Stimulated activated CD8-positive, alpha-beta memory T cell treated with anti-CD3 and anti-CD28 coated beads, Interleukin-12 subunit alpha, Interleukin-12 subunit beta, amount 100 ng/mL, for 24 hours (primary cell): ENCODE results near the gene HIP1R.

Experiments used
- DNase-seq: peaks from one replicate; pipeline ENCODE4 v3.0.0-alpha.2; 2020; ENCODE audit errors: extremely low read depth

The HIP1R gene

DNA sequence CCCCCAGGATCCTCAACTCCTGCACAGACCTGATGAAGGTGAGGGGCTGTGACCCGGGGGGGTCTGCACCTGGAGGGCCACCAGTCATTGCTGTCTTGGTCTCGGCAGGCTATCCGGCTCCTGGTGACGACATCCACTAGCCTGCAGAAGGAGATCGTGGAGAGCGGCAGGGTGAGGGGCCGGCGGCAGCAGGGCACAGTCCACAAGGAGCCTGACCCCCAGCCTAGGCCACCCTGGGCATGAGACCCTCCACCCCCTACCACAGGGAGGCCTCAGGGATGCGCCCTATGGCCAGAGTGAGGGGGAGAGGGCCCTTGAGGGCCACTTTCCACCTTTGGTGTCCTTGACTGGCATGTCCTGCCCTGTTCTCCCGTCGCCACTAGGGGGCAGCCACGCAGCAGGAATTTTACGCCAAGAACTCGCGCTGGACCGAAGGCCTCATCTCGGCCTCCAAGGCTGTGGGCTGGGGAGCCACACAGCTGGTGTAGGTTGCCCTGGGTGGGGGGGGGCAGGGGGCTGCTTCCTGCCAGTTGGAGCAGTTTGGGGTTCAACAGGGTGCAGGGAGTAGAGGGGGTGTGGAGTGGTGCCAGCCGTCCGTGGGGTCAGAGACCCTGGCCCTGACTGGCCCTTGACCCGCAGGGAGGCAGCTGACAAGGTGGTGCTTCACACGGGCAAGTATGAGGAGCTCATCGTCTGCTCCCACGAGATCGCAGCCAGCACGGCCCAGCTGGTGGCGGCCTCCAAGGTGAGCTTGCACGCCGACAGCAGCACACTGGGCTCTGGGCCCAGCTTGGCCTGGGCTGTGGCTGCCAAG, 25.0 kb downstream of the HIP1R start:
- DNase-seq = no peak

DNA sequence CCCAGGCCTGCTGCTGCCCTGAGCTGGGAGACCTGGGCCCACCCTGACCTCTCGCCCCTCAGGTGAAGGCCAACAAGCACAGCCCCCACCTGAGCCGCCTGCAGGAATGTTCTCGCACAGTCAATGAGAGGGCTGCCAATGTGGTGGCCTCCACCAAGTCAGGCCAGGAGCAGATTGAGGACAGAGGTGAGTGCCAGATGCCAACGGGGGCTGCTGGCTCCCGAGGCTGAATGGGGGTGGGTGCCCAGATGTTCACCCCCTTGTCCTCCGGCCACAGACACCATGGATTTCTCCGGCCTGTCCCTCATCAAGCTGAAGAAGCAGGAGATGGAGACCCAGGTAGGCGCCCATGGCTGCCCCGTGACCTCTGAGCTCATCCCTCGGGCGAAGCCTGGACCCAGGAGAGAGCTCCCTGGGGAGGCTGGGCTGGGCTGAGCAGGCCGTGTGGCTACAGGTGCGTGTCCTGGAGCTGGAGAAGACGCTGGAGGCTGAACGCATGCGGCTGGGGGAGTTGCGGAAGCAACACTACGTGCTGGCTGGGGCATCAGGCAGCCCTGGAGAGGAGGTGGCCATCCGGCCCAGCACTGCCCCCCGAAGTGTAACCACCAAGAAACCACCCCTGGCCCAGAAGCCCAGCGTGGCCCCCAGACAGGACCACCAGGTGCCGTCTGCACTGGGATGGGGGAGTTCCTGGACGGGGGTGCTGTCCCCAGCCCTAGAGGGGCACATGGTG, 25.8 kb downstream of the HIP1R start:
- no peak for DNase-seq

DNA sequence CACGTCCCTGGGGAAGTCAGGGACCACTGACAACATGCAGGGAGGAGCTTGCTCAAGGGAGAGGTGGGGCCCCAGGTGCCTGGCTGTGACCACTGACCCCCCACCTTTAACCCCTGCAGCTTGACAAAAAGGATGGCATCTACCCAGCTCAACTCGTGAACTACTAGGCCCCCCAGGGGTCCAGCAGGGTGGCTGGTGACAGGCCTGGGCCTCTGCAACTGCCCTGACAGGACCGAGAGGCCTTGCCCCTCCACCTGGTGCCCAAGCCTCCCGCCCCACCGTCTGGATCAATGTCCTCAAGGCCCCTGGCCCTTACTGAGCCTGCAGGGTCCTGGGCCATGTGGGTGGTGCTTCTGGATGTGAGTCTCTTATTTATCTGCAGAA, 26.3 kb downstream of the HIP1R start:
- no peak for DNase-seq

DNA sequence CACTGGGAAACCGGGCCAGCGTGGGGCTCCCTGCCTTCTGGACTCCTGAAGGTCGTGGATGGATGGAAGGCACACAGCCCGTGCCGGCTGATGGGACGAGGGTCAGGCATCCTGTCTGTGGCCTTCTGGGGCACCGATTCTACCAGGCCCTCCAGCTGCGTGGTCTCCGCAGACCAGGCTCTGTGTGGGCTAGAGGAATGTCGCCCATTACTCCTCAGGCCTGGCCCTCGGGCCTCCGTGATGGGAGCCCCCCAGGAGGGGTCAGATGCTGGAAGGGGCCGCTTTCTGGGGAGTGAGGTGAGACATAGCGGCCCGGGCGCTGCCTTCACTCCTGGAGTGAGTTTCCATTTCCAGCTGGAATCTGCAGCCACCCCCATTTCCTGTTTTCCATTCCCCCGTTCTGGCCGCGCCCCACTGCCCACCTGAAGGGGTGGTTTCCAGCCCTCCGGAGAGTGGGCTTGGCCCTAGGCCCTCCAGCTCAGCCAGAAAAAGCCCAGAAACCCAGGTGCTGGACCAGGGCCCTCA, 26.9 kb downstream of the HIP1R start:
- no peak for DNase-seq

DNA sequence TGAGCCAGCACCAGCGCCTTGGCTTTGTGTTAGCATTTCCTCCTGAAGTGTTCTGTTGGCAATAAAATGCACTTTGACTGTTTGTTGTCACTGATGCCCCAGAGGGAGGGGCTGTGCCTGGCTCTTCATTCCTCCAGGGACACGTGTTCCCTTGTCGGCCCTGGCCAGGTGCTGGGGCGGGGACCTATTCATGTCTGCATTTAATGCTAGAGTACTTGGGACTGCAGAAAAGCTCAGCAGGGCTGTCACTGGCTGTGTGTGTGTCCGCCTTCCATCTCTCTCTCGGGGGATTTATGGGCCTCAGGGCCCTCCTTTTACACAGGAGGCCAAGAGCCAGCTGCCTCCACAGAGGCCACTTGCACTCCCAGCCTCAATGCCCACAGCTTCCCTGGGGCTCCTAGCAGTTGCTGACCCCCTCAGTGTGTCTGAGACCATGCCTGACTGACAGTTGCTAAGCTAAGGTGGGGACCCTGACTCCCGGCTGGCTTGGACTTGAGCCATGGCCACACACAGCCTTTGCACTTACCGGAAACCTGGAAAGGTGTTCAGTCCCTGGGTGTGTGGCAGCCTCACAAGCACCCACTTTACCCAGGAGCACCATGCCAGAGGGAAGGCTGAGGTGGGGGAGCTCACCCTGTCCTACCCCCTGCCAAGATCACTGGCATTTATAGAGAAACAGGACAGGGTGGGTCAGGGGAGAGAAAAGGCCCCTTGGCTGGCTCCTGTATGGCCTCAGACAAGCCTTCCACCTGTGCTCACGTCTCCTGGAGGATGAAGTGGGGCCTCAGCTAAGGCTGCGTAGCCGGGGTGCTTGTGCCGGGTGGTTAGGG, 27.8 kb downstream of the HIP1R start:
- DNase-seq = no peak

DNA sequence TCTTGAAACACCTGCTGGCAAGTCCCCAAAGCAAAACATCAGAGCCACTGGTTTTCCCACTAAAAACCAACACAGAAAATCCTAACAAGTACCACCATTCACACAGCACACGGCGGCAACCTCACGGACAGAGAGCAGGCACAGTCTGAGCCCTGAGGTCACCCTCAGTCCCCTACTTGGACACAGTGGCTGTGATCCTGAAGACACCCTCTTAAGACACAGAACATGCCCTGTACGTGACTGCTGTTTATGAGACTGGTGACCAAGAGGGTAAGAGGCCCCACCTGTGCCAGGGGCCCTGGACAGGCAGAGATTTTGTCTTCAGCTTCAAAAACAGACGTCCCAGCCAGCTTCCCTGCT, 29.6 kb downstream of the HIP1R start:
- DNase-seq = no peak

DNA sequence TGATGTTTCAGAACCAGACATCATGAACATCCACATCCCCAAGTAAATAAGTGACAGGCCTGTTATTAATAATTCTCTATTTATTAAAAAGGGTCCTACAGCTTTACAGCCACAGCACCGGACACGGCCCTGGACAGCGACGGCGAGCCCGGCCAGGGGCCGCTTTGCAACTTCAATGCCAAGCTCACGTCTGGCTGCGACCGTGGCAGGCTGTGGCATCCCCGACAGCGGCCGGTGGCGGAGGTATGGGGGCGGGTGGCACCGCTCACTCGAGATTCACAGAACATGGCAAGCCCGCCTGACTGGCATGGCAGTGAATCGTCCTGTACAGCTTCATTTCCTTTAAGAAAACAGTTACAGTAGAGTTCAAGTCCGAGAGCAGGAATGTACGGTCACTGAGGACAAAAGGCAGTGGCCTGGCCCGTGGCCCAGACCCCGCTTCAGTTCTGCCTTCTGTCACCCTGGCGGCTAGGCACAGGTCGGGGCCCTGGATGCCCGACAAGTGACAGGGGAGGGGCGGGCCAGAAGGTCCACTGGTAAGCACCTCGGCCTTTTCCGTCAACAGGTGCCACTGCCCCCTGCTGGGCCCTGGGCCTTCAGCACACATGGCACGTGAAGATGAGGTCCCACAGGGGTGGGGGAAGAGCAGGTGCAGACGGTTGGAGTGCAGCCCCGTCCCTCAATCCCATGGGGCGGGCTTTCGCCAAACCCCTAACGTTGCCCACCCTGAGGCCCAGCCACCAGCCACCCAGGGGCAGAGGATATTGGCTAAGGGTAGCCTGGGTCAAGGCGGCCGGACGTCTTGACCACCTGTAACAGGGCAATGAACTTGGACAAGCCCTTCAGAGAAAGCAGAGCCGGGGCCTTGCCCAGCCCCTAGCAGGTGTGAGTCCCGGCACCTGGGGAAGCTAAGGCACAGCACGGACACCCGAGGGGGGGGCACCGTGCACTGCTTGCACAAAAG, 30.3 kb downstream of the HIP1R start:
- no peak for DNase-seq

DNA sequence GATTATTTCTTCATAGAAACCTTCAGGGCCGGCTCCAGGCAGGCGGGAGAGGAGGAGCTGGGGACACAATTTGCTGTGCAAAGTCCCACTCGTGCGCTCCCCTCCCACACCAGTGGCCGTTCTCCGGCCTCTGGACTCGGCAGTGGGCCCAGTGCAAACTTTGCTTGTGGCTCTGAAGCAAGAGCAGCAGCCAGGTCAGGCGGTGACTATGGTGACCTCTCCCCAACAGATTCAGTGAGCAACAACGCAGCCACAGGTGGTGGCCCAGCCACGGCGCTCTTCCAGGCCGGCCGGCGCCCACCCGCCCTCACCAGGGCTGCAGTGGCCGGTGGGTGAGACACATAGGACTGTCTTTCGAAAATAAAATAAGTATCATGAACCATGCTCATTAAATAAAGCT, 31.1 kb downstream of the HIP1R start:
- no peak for DNase-seq

DNA sequence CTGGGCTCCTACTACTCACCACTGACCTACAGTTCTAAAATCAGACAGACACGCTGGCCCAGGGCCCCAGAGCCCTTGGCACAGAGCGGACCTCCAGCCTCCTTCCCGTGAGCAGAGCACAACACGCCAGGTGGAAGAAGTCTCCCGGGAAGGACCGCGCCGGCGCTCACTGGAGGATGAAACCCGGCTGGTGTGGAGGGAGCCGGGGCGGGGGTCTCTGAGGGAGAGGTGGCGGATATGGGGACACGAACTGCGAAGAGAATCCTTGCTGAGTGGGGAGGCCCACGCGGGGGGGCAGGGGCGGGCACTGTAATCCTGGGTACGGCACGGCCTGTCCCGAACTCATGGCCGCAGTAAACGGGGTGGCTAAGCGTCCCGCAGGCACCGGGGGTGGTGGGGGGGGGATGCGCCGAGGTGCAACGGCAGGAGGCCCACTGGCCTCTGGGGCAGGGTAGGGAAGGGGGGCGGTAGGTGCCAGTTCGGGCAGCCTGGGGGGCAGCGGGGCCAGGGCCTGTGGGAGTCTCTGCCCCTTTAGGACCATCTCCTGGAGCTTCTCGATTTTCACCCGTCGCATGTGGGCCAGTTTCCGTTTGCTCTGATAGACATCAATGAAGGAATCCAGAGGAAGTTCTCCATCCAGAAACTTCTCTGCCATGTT, 31.8 kb downstream of the HIP1R start:
- no peak for DNase-seq

DNA sequence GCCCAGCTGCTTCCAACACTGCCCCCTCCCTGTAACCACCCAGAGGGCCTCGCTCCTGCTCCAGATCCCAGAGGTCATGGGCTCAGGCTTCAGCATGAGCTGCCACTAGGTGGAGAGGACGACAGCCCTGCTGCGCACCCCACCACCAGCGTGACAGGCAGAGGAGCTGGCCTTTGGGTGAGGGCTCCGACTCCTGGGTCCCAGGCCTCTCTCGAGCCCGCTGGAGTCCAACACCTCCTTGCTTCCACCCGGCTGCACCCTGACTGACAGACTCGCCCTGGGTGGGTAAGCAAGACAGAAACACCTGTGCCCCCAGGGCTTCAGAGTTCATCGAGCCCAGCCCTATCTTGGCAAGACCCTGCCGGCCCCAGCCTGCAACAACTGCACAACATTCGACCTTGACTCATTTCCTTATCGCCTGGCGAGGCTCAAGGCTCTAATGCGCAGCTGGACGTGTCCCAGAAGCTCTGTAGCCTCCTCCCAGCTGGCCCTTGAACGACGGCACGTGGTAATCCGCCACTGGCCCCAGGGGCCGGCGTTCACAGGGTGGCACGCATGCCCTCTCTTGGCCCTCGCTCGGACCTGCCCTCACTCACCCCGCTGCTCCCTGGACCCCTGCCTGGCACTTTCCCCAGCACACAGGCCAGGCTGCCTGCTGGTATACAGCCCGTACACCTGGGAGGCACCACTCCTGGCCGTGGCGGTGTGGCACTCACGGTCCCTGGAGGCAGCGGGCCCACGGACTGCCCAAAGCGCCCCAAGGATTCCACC, 32.6 kb downstream of the HIP1R start:
- no peak for DNase-seq

DNA sequence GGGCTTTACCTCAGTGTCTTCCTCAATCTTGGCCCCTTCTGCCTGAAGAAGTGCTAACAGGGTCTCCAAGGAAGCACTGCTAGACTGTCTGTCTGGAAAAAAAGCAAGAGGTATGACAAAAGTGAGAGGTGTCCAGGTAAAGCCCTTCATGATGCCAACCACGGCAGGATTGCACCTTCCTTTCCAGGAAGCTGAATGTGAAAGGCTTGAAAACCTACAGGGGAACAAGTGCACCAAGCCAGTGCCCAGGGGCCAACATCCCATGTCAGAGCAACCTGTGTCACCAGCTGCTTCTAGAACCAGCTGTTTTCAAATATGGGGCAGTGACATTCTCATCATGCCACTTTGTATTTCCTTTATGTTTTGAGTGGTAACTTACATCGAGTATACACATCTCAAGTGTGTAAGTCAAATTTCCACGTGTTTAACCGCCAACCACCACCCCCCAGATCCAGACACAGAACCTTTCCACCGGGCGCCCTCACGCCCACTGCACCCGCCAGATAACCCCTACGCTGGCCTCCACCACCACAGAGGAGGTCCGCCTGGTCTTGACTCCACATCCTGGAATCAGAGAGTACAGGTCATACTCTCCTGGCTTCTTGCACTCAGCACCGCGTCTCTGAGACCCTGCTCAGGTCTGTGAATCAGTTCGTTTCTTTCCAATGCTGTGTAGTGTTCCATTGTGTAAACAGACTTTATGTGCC, 33.4 kb downstream of the HIP1R start:
- DNase-seq = no peak

DNA sequence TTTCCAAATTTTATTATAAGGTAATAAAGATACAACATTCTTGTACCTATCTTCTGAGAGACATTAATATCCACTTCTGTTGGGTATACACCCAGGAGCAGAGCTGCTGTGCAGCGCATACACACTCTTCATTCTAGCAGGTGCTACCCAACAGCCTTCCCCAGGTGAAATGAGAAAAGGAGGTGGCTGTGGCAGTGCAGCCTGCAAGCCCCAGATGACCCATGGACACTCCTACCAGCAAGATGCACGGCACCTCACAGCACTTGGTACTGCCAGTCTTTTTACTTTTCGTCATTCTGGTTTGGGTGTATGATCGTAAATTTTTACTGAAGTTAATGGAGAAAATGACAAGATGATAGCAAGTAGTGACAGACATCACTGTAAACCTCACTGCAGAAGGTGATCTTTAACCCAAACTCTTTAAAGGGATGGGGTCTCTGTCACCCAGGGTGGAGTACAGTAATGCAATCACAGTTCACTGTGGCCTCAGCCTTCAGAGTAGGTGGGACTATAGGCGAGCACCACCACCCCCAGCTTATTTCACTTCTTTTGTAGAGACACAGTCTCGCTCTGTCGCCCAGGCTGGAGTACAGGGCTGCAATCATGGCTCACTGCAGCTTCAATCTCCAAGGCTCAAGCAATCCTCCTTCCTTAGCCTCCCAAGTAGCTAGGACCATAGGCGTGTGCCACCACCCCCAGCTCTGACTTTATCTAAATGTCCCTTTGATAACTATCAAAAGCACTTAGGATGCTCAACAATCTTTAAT, 34.1 kb downstream of the HIP1R start:
- DNase-seq = no peak

DNA sequence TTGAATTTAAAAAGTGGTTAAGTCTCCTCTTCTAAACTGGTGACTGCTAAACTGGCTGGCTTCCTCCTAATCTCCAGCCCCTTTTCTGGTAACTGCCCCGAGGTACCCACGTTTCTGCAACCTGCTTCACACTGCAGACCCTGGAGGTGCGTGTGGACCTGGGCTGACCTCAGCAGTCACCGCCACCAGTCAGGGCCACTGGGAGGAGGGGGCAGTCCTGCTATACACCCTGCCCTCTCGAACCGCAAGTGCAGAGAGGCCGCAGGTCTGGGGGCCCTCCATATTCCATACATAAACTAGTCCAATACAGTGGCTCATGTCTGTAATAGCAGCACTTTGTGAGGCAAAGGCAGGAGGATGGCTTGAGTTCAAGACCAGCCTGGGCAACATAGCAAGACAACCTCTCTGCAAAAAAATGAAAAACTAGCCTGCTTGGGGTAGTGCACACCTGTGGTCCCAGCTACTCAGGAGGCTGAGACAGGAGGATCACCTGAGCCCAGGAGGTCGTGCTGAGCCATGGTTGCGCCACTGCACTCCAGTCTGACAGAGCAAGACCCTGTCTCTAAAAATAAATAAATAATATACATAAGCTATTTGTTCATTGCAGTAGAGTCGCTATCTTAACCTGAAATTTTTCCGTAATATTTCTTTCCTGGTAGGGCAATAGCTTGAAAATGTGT, 35.0 kb downstream of the HIP1R start:
- no peak for DNase-seq

DNA sequence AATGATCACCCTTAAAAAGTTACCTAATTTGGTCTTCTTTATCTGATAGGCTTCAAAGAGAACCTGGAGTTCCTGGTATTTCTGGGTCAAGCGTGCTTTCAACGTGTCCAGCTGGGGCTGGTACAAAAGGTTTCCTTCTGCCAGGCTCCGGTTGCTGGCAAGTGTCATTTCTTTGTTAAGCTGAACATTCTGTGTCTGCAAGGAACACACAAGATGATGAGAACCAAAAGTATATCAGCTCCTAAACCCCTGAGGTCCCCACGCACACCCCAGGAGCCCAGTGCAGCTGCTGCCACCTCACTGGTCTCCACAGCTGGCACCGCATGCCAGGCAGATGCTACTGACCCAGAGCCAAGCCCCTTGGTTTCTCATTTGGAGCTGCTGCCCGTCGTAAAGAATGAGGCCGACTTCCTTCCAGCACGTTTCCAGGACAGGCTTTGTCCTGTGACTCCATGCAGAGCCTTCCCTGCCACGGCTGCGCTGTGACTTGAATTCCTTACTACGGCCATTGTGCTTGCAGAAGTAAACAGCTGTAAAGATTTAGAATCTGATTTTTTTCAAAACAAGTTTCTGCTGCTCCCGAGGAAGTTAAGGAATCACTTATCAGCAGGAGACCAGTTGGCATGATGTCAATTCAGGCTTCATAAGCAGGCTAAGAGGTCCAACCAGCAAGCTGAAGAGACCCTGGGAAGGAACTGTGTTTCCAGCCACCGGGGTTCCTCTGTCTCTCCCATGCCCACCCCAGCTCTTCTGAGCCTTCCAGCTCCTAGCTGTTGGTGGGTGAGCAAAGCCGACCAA, 35.8 kb downstream of the HIP1R start:
- no peak for DNase-seq

DNA sequence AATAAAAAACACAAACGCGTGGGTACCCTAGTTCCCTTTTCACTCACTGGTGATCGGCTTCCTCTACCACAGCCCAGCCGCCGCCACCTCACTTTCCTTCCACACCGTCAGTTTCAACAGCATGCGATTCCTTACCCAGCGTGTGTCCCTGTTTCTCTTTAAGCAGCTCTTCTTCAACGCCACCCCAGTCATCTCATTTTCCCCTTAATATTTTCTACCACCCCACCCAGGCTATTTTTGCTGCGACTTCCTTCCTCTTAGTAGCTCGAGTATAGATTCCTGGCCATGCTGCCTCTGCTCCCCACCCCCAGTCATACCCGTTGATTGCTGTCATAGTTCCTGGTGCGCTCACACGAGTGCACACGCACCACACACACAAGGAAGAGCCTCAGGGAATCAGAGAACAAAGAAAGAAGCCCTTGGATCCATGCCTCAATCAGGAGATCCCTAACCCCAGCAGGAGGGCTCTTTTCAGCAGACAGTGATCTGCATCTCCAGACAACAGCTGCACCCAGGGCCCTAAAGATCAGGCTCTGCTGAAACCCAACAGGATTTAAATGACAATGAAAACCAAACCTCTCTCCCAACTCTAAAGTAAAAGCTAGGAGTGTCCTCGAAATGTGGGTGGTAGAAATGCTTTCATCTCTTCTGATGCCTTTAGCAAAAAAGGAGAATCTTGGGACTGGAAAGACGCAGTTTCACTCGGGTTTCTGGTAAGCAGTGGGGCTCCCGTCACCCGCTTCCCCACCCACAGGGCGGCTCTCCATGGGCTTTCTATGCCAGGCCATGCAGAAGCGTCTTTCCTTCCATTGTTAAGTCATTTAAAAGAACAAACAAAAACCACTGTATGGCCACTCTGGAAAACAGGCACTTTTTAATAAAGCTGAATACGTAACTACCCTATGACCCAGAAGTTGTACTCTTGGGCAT, 36.9 kb downstream of the HIP1R start:
- DNase-seq = no peak

DNA sequence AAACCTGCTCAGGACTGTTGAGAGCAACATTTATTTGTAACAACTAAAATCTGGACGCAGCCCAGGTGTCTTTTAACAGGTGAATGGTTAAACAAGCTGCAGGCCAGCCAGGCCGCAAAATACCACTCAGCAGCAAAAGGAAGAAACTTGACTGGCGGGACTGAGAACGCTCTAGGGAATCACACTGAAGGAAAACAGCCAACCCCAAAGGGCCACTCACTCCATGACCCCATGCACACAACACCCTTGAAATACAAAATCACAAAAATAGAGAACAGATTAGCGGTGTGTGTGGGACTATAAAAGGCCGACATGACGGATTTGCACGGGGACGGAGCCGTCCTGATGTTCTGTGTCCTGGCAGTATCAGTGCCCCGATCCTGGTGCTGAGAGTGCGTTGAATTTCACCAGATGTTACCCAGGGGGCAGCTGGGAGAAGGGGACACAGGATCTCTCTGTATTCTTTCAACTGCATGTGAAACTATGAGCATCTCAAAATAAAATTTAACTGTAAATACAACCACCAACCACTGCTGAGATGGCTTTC, 37.6 kb downstream of the HIP1R start:
- no peak for DNase-seq
